ENCODE data around the gene TRIM2.

GRCh38 chr4:153161226-153161963, 42.8 kb upstream of the TRIM2 start:
- no peak for TF ChIP-seq EZH2 (IDR thresholded peaks at IDR 0.05)
- no peak for TF ChIP-seq CTCF (IDR thresholded peaks at IDR 0.05 in 2 of 3, conservative IDR thresholded peaks at IDR 0.05 in 1 of 3; ENCODE audit: borderline replicate concordance in 1 of 3, insufficient read depth in 1 of 3, low read depth in 2 of 3, low read length in 2 of 3)
- TF ChIP-seq POLR2AphosphoS5 (IDR thresholded peaks at IDR 0.05; ENCODE audit: low read depth, low read length): no peak
- TF ChIP-seq REST (IDR thresholded peaks at IDR 0.05; ENCODE audit: low read depth): no peak
- TF ChIP-seq FOSL1 (IDR thresholded peaks at IDR 0.05; ENCODE audit: low read depth): no peak
- TF ChIP-seq POLR2A (IDR thresholded peaks at IDR 0.05; ENCODE audit: borderline replicate concordance, extremely low read depth, insufficient read depth, insufficient read length): no peak

Measured in HCT116 (cell line).